Hippocampal formation (tissue), 2 donors: Measurements from ENCODE around the gene UBTD1.

Source experiments
- DNase-seq, 2 donors: peaks; one replicate each; lab custom pipeline; 2025; lab: John Stamatoyannopoulos, UW

UBTD1 gene

GRCh38 chr10:97584798-97585438 lies 86.2 kb downstream of the UBTD1 start:
- no peak for DNase-seq

GRCh38 chr10:97585439-97585811 lies 86.7 kb downstream of the UBTD1 start:
- no peak for DNase-seq

GRCh38 chr10:97587183-97587582 lies 88.5 kb downstream of the UBTD1 start:
- DNase-seq, result no peak

GRCh38 chr10:97589479-97589878 lies 90.8 kb downstream of the UBTD1 start, which contains the start of gene C10orf62:
TSS of gene C10orf62 (plus strand) at chr10:97589721. CDS start at chr10:97589898, 177 bp downstream.
- DNase-seq, result peak in 1 of 2 donors; percentile 11

- no peak for DNase-seq
Measured at GRCh38 chr10:97590082-97590747, 91.5 kb downstream of the UBTD1 start.

- DNase-seq, result no peak
Measured at GRCh38 chr10:97590748-97591495, 92.2 kb downstream of the UBTD1 start.

GRCh38 chr10:97593421-97593820 lies 94.7 kb downstream of the UBTD1 start:
- no peak for DNase-seq

- peak in 1 of 2 donors; percentile 7 for DNase-seq
Measured at GRCh38 chr10:97596101-97597082, 97.7 kb downstream of the UBTD1 start.

GRCh38 chr10:97597778-97598177 lies 99.1 kb downstream of the UBTD1 start:
- no peak for DNase-seq

GRCh38 chr10:97598407-97599271 lies 99.9 kb downstream of the UBTD1 start:
- DNase-seq, result no peak

- no peak for DNase-seq
Measured at GRCh38 chr10:97599272-97599619, 100.5 kb downstream of the UBTD1 start.

- DNase-seq, result no peak
Measured at GRCh38 chr10:97600616-97601015, 101.9 kb downstream of the UBTD1 start.

GRCh38 chr10:97601268-97602215 lies 102.8 kb downstream of the UBTD1 start:
- peak in 1 of 2 donors; percentile 19 for DNase-seq

- DNase-seq, result peak in 1 of 2 donors; percentile 35
Measured at GRCh38 chr10:97607095-97607636, 108.4 kb downstream of the UBTD1 start.

GRCh38 chr10:97608991-97609561 lies 110.4 kb downstream of the UBTD1 start:
- no peak for DNase-seq

- DNase-seq, result no peak
Measured at GRCh38 chr10:97611473-97611872, 112.7 kb downstream of the UBTD1 start.

GRCh38 chr10:97612386-97612785 lies 113.7 kb downstream of the UBTD1 start:
- peak in 1 of 2 donors; percentile 11 for DNase-seq

GRCh38 chr10:97618285-97618684 lies 119.6 kb downstream of the UBTD1 start:
- no peak for DNase-seq

GRCh38 chr10:97618733-97619132 lies 120.0 kb downstream of the UBTD1 start:
- no peak for DNase-seq
